Measurements from ENCODE around the gene KRT80. TPM values are rescaled to one million over a fixed set of nuclear protein-coding genes. Genes with fewer than 3 reads are reported as not detected.

KRT80 gene
- total and polyA plus RNA-seq, 2 experiments from 2014 or later, result not detected

- no peaks in the 10 kb centered on the region for H3K36me3 ChIP-seq (ENCODE audit: insufficient read depth)
- no peaks in the 10 kb centered on the region; the same call in 2 of the 3 replicates for H3K9me3 Mint-ChIP-seq
- DNase-seq (ENCODE audit: low spot score), result no peak
- H3K4me3 Mint-ChIP-seq, result no peak overlapping the region
- H3K79me2 ChIP-seq (replicated peaks; ENCODE audit: insufficient read depth), result no peaks in the 10 kb centered on the region
- no peaks in the 10 kb centered on the region for H3F3A ChIP-seq (replicated peaks; ENCODE audit: low read depth)
- no peaks in the 10 kb centered on the region for H3K27me3 ChIP-seq (ENCODE audit: insufficient read depth)
- H4K20me1 ChIP-seq (replicated peaks; ENCODE audit: insufficient read depth), result no peaks in the 10 kb centered on the region
- H3K27me3 Mint-ChIP-seq (ENCODE audit: insufficient read depth, low read depth, poor library complexity), result peaks cover 6% of the 10 kb centered on the region
- no peaks in the 10 kb centered on the region for H3K9me2 ChIP-seq (ENCODE audit: insufficient read depth)
- H3K36me3 Mint-ChIP-seq (ENCODE audit: low read depth), result no peaks in the 10 kb centered on the region
- H3K4me3 ChIP-seq, result no peak overlapping the region
- no peak overlapping the region for H3K27ac Mint-ChIP-seq
- ATAC-seq, result no peak
- no peak overlapping the region; the same call in 1 of the 2 replicates for H2AFZ ChIP-seq
- H3K4me1 ChIP-seq (ENCODE audit: insufficient read depth), result no peaks in the 10 kb centered on the region
- H3K27ac ChIP-seq (ENCODE audit: low read depth), result no peak overlapping the region
- TF ChIP-seq ZNF331 (CRISPR knock-in tag; IDR thresholded peaks at IDR 0.05; ENCODE audit: low read depth) (no peak), EZH2 (IDR thresholded peaks at IDR 0.05; ENCODE audit: low read depth, unreplicated experiment) (no peak), JUNB (IDR thresholded peaks at IDR 0.05; ENCODE audit: unreplicated experiment) (no peak), NANOG (IDR thresholded peaks at IDR 0.05; ENCODE audit: borderline replicate concordance) (no peak), ETS1 (IDR thresholded peaks at IDR 0.05) (no peak), CREB1 (CRISPR knock-in tag; IDR thresholded peaks at IDR 0.05; ENCODE audit: low read depth) (no peak), EZH2phosphoT487 (IDR thresholded peaks at IDR 0.05; ENCODE audit: unreplicated experiment) (no peak), CTCF (conservative IDR thresholded peaks at IDR 0.05; ENCODE audit: low read depth in 2 of 2) (no peak), ZNF114 (CRISPR knock-in tag; IDR thresholded peaks at IDR 0.05) (no peak), POLR2AphosphoS5 (IDR thresholded peaks at IDR 0.05; ENCODE audit: low read depth) (no peak), ZNF462 (CRISPR knock-in tag; IDR thresholded peaks at IDR 0.05) (no peak), STAT1 (IDR thresholded peaks at IDR 0.05; ENCODE audit: unreplicated experiment) (no peak), REST (IDR thresholded peaks at IDR 0.05; ENCODE audit: unreplicated experiment) (no peak)
- H3K4me1 Mint-ChIP-seq, result no peaks in the 10 kb centered on the region
- no peak overlapping the region for H3K4me2 ChIP-seq
These were observed 31.7 kb upstream of the KRT80 start for GRCh38 chr12:52223406-52224039.

Measured in GM23338 (cell line).